ENCODE data around the gene ABT1. TPM values are rescaled to one million over a fixed set of nuclear protein-coding genes. Genes with fewer than 3 reads are reported as not detected.

Gene ABT1
- total and polyA plus RNA-seq, 2 donors (not counting 1 experiment from before 2014, with no cell fraction given) = 17.6 to 29.8 TPM

DNA sequence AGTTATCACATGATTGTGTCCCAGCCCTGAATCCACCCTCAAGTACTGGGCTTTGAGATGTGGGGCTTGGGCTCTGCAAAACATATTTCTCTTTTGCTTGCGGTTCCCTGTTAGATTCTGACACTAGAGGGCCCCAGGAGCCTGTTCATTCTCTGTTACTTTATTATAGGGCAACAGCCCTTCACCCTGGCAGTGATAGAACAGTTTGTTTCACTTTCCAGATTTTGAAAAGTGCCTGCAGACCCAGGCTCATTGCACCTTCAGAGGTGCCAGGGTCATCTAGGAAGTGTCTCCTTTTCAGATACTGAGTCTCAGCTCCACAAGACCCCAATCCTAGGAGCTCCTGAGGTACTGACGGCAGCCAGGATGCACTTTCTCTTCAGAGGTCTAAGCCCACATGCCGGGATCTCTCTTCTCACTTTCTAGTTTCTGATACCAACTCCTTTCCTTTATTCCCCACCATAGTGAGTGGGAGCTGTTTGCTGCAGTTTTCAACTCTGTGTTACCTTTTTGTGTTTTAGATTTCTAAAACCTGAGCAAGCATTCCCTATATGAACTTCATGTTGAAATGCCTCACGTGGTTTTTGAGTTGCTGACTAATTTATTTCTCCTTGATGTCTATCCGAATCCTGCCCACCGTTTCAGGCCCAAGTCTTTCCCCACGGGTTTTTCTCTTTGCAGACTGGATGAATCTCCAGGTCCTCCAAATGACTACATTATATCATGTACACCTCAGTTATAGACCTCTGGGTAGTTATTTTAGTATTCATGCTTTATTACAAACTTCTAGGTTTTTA lies 10.9 kb downstream of the ABT1 start:
- Histone ChIP-seq H3K4me2 (replicated peaks; ENCODE audit: low read depth, low read length, poor library complexity, severe bottlenecking) (peak overlapping the region; percentile 27), H3K27ac (ENCODE audit: low read length in 2 of 2) (no peak overlapping the region), H2AFZ (ENCODE audit: insufficient read depth, low read depth, low read length, poor library complexity, severe bottlenecking) (no peak overlapping the region), H3K4me1 (ENCODE audit: control insufficient read depth in 2 of 2, insufficient read depth in 2 of 2, low read length in 2 of 2) (peaks cover 0 to 3% of the 10 kb centered on the region in 2 donors), H3K9me3 (ENCODE audit: control extremely low read depth in 1 of 3, control insufficient read depth in 2 of 3, insufficient read depth in 1 of 3, low read length in 2 of 3) (no peaks in the 10 kb centered on the region), H3K9ac (ENCODE audit: low read length) (peak overlapping the region; percentile 20), H3K36me3 (replicated peaks in 1 of 2; ENCODE audit: control extremely low read depth in 1 of 2, control insufficient read depth in 1 of 2, extremely low read depth in 1 of 2, insufficient read depth in 2 of 2, low read length in 1 of 2) (peaks cover 0 to 5% of the 10 kb centered on the region in 2 experiments), H4K20me1 (ENCODE audit: control insufficient read depth, insufficient read depth, low read length, poor library complexity, severe bottlenecking) (no peaks in the 10 kb centered on the region), H3K4me3 (ENCODE audit: control extremely low read depth in 1 of 5, extremely low read depth in 1 of 5, insufficient read depth in 1 of 5, low read depth in 2 of 5, low read length in 4 of 5) (no peak overlapping the region), H3K27me3 (replicated peaks in 1 of 4; ENCODE audit: control extremely low read depth in 1 of 4, control insufficient read depth in 3 of 4, insufficient read depth in 4 of 4, low read length in 3 of 4) (peaks cover 0 to 10% (median 2%) of the 10 kb centered on the region in 4 experiments), H3K79me2 (ENCODE audit: control insufficient read depth, insufficient read depth, low read length) (no peaks in the 10 kb centered on the region)
- no peaks in the 10 kb centered on the region for H3K9me3 Mint-ChIP-seq (ENCODE audit: insufficient read depth)
- POLR2A ChIA-PET = no interaction called here
- WGBS (ENCODE audit: insufficient coverage) = 64% methylated on average over 4 of the region's 7 CpGs
- peak; percentile 71 for DNase-seq
- H3K27me3 Mint-ChIP-seq = peaks cover 10% of the 10 kb centered on the region
- H3K27ac Mint-ChIP-seq = no peak overlapping the region
- intact Hi-C loops (cut with micrococcal nuclease) = no loop called here
- peaks cover 7% of the 10 kb centered on the region for H3K4me1 Mint-ChIP-seq
- H3K4me3 Mint-ChIP-seq = peak overlapping the region; percentile 16
- CTCF ChIA-PET = interaction anchor here (1.4 to 1.6 kb wide), 3 partner anchors 472 to 1285 kb away, joined by 3 to 12 read pairs (median 4); a partner anchor contains a TSS
- TF ChIP-seq, protein P1, sequence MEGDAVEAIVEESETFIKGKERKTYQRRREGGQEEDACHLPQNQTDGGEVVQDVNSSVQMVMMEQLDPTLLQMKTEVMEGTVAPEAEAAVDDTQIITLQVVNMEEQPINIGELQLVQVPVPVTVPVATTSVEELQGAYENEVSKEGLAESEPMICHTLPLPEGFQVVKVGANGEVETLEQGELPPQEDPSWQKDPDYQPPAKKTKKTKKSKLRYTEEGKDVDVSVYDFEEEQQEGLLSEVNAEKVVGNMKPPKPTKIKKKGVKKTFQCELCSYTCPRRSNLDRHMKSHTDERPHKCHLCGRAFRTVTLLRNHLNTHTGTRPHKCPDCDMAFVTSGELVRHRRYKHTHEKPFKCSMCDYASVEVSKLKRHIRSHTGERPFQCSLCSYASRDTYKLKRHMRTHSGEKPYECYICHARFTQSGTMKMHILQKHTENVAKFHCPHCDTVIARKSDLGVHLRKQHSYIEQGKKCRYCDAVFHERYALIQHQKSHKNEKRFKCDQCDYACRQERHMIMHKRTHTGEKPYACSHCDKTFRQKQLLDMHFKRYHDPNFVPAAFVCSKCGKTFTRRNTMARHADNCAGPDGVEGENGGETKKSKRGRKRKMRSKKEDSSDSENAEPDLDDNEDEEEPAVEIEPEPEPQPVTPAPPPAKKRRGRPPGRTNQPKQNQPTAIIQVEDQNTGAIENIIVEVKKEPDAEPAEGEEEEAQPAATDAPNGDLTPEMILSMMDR (IDR thresholded peaks at IDR 0.05) = peak; percentile 74
- no peak for TF ChIP-seq EZH2 (IDR thresholded peaks at IDR 0.05; ENCODE audit: borderline replicate concordance, insufficient read depth, low read depth, low read length, poor library complexity, severe bottlenecking)
- peak; percentile 77 for ATAC-seq (ENCODE audit: low read depth)

DNA sequence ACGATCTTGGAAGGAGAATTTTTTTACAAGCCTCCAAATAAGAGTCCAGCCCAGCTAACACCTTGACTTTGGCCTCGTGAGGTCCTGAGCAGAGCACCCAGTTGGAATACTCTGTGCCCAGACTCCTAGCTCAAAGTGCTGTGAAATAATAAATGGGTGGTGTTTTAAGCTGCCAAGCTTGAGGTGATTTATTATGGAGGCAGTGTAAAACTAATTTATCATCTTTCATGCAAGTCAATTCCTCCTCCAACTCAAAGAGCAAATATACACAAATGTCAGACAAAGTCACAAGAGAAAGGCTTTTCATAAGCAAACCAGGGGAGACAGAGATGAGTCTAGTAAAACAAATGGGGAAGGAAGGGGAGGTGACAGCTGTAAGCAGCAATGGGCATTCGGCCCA lies 12.7 kb downstream of the ABT1 start:
- H3K36me3 ChIP-seq (replicated peaks in 1 of 2; ENCODE audit: control extremely low read depth in 1 of 2, control insufficient read depth in 1 of 2, extremely low read depth in 1 of 2, insufficient read depth in 2 of 2, low read length in 1 of 2) = no peaks in the 10 kb centered on the region
- no peak overlapping the region for H3K9ac ChIP-seq (ENCODE audit: low read length)
- ATAC-seq (ENCODE audit: low read depth) (no peak), DNase-seq (no peak)
- Mint-ChIP-seq H3K27ac (no peak overlapping the region), H3K4me3 (no peak overlapping the region), H3K4me1 (peaks cover 17% of the 10 kb centered on the region), H3K9me3 (ENCODE audit: insufficient read depth) (no peaks in the 10 kb centered on the region), H3K27me3 (peaks cover 28% of the 10 kb centered on the region)
- 76% methylated on average over 3 of the region's 3 CpGs for WGBS (ENCODE audit: insufficient coverage)
- H4K20me1 ChIP-seq (ENCODE audit: control insufficient read depth, insufficient read depth, low read length, poor library complexity, severe bottlenecking) = peaks cover 7% of the 10 kb centered on the region
- H3K79me2 ChIP-seq (ENCODE audit: control insufficient read depth, insufficient read depth, low read length) = no peaks in the 10 kb centered on the region
- ChIA-PET POLR2A (no interaction called here), CTCF (interaction anchor here (1.0 to 1.2 kb wide), 2 partner anchors 9 to 470 kb away, joined by 3 read pairs; no protein-coding TSS in a partner anchor)
- no peak overlapping the region for H3K27ac ChIP-seq (ENCODE audit: low read length in 2 of 2)
- H3K9me3 ChIP-seq (ENCODE audit: control extremely low read depth in 1 of 3, control insufficient read depth in 2 of 3, insufficient read depth in 1 of 3, low read length in 2 of 3) = peaks cover 0 to 15% (median 0%) of the 10 kb centered on the region in 3 donors
- no peak for TF ChIP-seq EZH2 (IDR thresholded peaks at IDR 0.05; ENCODE audit: borderline replicate concordance, insufficient read depth, low read depth, low read length, poor library complexity, severe bottlenecking)
- TF ChIP-seq, protein P1 (IDR thresholded peaks at IDR 0.05) = no peak
- H3K4me1 ChIP-seq (ENCODE audit: control insufficient read depth in 2 of 2, insufficient read depth in 2 of 2, low read length in 2 of 2) = peaks cover 14 to 16% of the 10 kb centered on the region in 2 donors
- H3K4me3 ChIP-seq (ENCODE audit: control extremely low read depth in 1 of 5, extremely low read depth in 1 of 5, insufficient read depth in 1 of 5, low read depth in 2 of 5, low read length in 4 of 5) = no peak overlapping the region
- H2AFZ ChIP-seq (ENCODE audit: insufficient read depth, low read depth, low read length, poor library complexity, severe bottlenecking) = no peak overlapping the region
- no peak overlapping the region for H3K4me2 ChIP-seq (replicated peaks; ENCODE audit: low read depth, low read length, poor library complexity, severe bottlenecking)
- peaks cover 0 to 28% (median 12%) of the 10 kb centered on the region in 4 experiments for H3K27me3 ChIP-seq (replicated peaks in 1 of 4; ENCODE audit: control extremely low read depth in 1 of 4, control insufficient read depth in 3 of 4, insufficient read depth in 4 of 4, low read length in 3 of 4)
- intact Hi-C loops (cut with micrococcal nuclease) = no loop called here

Measured in B cell (primary cell).